ENCODE results near the gene VWA8.

VWA8 gene

DNA sequence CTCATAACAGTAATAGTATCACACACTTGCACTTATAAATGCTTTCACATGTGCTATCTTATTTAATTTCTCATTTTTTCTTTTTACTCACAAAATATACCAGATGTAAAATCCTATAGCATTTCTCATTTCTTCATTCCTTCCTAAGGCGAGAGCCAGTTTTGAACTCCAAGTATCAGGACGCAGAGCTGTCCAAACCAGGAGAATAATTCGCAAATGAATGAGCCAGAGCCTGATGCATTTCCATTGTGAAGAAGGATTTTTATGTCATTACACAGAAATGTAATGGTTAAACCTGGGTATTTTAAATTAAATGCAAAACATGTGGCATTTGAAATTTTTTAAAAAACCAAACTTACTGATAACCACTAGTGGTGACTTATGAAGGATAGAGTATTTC is 259.2 kb downstream of the VWA8 start:
- no peak overlapping the region for H3K4me3 ChIP-seq (ENCODE audit: low read depth, low read length)
- DNase-seq (ENCODE audit: low read depth): no peak
- TF ChIP-seq, protein P1, sequence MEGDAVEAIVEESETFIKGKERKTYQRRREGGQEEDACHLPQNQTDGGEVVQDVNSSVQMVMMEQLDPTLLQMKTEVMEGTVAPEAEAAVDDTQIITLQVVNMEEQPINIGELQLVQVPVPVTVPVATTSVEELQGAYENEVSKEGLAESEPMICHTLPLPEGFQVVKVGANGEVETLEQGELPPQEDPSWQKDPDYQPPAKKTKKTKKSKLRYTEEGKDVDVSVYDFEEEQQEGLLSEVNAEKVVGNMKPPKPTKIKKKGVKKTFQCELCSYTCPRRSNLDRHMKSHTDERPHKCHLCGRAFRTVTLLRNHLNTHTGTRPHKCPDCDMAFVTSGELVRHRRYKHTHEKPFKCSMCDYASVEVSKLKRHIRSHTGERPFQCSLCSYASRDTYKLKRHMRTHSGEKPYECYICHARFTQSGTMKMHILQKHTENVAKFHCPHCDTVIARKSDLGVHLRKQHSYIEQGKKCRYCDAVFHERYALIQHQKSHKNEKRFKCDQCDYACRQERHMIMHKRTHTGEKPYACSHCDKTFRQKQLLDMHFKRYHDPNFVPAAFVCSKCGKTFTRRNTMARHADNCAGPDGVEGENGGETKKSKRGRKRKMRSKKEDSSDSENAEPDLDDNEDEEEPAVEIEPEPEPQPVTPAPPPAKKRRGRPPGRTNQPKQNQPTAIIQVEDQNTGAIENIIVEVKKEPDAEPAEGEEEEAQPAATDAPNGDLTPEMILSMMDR (conservative IDR thresholded peaks at IDR 0.05; ENCODE audit: low read depth, low read length): no peak

DNA sequence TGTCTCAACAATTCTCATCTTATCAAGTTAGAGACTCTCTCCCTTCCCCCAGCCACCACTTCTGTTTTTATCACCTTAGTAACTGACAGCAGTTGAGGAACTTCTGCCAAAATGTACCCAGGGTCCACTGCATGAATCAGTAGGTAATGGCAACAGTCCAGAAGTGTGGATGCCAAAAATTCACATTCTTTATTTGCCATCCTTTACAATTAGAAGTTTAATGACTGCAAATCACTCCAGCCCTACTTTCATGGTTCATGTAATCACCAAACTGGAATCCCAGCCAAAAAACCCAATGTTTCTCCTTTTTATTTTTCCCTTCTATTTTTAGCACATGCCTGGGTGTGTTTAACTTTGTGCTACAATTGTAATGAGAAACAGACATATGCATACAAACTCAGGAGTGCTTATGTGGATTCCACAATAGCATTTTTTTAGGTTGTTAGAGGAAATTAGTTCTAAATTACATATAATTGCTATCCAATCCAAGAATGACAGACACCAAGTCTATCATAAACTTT is 260.1 kb downstream of the VWA8 start:
- TF ChIP-seq, protein P1 (conservative IDR thresholded peaks at IDR 0.05; ENCODE audit: low read depth, low read length): no peak
- no peak overlapping the region for H3K4me3 ChIP-seq (ENCODE audit: low read depth, low read length)
- peak; percentile 63 for DNase-seq (ENCODE audit: low read depth)

DNA sequence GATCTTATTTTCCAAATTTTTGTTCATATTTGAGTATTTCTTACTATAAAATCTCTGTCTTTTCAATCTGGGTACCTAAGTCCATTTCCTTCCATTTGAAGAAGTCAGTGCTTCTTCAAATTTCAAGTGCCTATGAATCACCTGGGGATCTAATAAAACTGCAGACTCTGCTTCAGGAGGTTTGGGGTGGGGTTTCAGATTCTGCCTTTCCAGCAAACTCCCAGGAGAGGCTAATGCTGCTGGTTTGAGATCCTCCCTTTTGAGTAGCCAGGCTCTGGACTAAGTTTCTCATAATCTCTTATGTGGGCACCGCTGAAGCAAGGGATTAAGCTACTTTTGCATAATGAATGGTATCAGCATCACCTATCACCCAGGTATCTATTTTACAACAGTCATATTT is 261.1 kb downstream of the VWA8 start:
- TF ChIP-seq, protein P1 (conservative IDR thresholded peaks at IDR 0.05; ENCODE audit: low read depth, low read length): no peak
- H3K4me3 ChIP-seq (ENCODE audit: low read depth, low read length): no peak overlapping the region
- DNase-seq (ENCODE audit: low read depth): no peak

DNA sequence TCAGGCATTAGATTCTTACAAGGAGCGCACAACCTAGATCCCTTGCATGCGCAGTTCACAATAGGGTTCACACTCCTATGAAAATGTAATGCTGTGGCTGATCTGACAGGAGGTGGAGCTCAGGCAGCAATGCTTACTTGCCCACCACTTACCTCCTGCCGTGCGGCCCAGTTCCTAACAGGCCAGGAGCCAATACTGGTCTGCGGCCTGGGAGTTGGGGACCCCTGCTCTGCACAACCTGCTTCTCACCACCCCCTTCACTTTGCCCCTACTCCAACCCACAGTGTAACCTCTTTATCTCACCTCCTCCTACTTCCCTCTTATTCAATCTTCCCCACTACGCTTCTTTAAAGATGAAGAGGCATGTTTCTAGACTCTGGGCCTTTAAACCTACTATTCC is 263.3 kb downstream of the VWA8 start:
- DNase-seq (ENCODE audit: low read depth): no peak
- H3K4me3 ChIP-seq (ENCODE audit: low read depth, low read length): no peak overlapping the region
- TF ChIP-seq, protein P1 (conservative IDR thresholded peaks at IDR 0.05; ENCODE audit: low read depth, low read length): no peak

DNA sequence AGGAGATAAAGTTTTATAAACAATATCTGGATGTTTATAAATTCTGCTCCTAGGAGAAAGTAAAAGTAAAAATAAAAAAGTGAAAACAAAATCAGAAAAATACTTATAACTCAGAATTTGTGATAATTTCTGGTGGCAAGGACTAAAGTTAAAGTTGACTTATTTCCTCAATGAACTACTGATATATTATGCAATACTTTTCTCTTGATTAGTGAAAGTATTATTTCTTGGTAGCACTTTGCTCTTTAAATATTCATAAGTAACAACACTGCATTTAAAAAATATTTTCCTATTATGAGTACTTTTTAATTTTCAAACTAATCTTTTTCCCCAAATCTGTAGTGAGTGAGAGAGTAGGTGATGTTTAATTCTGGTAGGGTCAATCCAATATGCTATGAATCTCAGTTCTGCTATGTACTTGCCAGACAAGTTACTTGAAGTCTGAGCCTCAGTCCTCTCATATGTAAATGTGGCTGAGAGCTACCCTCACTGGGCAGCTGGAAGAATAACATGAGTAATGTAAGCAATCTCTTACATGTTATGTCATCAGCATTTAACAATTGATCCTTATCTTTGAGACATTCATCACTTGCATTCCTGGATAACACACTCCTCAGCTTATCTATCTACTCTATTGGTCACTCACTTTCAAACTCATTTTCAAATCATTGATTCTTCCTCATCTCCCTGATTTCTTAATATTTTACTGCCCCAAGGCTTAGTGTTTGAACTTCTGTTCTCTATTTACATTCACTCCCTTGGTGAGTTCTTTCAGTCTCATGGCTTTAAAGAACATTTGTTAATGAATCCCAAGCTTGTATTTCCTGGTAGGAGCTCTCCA is 264.5 kb downstream of the VWA8 start:
- H3K4me3 ChIP-seq (ENCODE audit: low read depth, low read length): no peak overlapping the region
- TF ChIP-seq, protein P1 (conservative IDR thresholded peaks at IDR 0.05; ENCODE audit: low read depth, low read length): no peak
- peak; percentile 91 for DNase-seq (ENCODE audit: low read depth)

DNA sequence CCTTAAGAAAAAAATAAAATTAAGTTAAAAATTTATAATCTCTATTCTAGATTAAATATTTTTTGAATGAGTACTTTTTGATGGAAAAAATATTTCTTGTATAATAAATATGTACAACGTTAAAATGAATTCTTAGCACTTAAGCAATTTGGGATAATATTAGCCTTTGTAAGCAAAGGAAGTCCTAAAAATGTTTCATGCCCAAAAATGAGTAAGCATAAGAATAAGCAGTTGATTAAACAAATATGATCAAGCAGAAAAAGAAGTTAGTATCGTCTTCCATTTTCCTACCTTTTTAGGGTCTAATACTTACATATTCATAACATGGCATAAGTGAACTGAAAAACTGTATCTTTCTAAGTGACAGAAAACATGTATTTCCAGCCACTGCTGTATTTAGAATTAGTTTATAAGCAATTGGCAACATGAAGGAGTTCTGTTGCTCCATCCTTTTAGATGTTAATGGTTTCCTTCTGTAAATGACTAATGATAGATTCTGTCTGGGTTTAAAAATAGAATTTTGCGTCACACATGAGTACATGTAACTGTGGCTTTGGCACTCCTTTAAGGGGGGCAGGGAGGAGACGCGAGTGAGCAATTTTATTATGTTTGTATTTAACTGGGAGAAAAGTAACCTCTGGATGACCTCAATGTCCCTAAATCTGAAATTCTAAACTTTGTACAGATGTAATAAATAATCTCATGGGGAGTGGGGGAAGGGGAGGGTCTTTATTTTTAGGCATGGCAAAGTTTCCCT is 266.2 kb downstream of the VWA8 start:
- no peak overlapping the region for H3K4me3 ChIP-seq (ENCODE audit: low read depth, low read length)
- TF ChIP-seq, protein P1 (conservative IDR thresholded peaks at IDR 0.05; ENCODE audit: low read depth, low read length): no peak
- DNase-seq (ENCODE audit: low read depth): peak; percentile 95

Measured in choroid plexus epithelial cell (primary cell).